HepG2 (cell line): ENCODE results near the gene C20orf204. TPM values are rescaled to one million over a fixed set of nuclear protein-coding genes. Genes with fewer than 3 reads are reported as not detected.
A peak's percentile ranks its signal among the peaks of the same experiment; 100 is the strongest.

ENCODE experiments used
- ELK4 ChIP-seq: sonication (generic); formaldehyde crosslinking; IDR thresholded peaks from 2 replicates; pipeline ENCODE4 v1.9.0; 2021; ENCODE audit warnings: missing genetic modification reagents, borderline replicate concordance
- ESRRA ChIP-seq: sonication (generic); formaldehyde crosslinking; IDR thresholded peaks from 2 replicates; pipeline ENCODE4 v1.5.1; 2020; ENCODE audit warnings: mild to moderate bottlenecking, low read depth, missing genetic modification reagents
- FOXJ3 ChIP-seq: sonication (generic); formaldehyde crosslinking; IDR thresholded peaks from 2 replicates; pipeline ENCODE4 v1.4.0; 2020; ENCODE audit warnings: missing genetic modification reagents, mild to moderate bottlenecking, borderline replicate concordance
- HOXA3 ChIP-seq: sonication (generic); formaldehyde crosslinking; IDR thresholded peaks from 2 replicates; pipeline ENCODE4 v1.5.0; 2020; ENCODE audit warnings: missing genetic modification reagents
- PPARG ChIP-seq: conservative IDR thresholded peaks from 2 replicates; pipeline ENCODE4 v1.6.1; 2016; ENCODE audit warnings: missing biosample characterization, missing genetic modification reagents
- PRPF4 ChIP-seq: fragments of 200-400 bp; formaldehyde crosslinking; IDR thresholded peaks from 2 replicates; pipeline ENCODE4 v1.6.1; 2016; ENCODE audit warnings: low read length, low read depth; ENCODE audit not compliant: poor library complexity, severe bottlenecking
- ZFP82 ChIP-seq: sonication (generic); formaldehyde crosslinking; IDR thresholded peaks from 2 replicates; pipeline ENCODE4 v1.5.1; 2020; ENCODE audit warnings: mild to moderate bottlenecking, missing genetic modification reagents, borderline replicate concordance
- ZNF333 ChIP-seq: sonication (generic); formaldehyde crosslinking; IDR thresholded peaks from 2 replicates; pipeline ENCODE4 v1.4.0; 2020; ENCODE audit warnings: mild to moderate bottlenecking, missing genetic modification reagents, borderline replicate concordance
- ZNF407 ChIP-seq: sonication (generic); formaldehyde crosslinking; IDR thresholded peaks from one replicate; pipeline ENCODE4 v1.5.1; 2020; ENCODE audit warnings: mild to moderate bottlenecking, missing genetic modification reagents; ENCODE audit errors: not compliant biosample characterization
- ZNF652 ChIP-seq: IDR thresholded peaks from 2 replicates; pipeline ENCODE4 v1.6.1; 2016; ENCODE audit warnings: low read depth, borderline replicate concordance
- ZSCAN12 ChIP-seq: sonication (generic); formaldehyde crosslinking; IDR thresholded peaks from 2 replicates; pipeline ENCODE4 v1.9.0; 2021; ENCODE audit warnings: mild to moderate bottlenecking, missing genetic modification reagents
- polyA plus RNA-seq, 8 experiments: library from polyadenylated mRNA; depleted of rRNA in 3 of 8; stranded (reverse) in 7 of 8; unstranded in 1 of 8; fragments of >200 nt; fragmentation: Illumina TruSeq in 4 of 8; extraction: Trizol in 4 of 8; gene quantifications; 2 replicates each; pipeline versions ENCODE4 v1.2.1 to v1.2.3, GENCODE V29; 2011 to 2016; ENCODE audit warnings: low read depth in 4 of 8, missing spikeins in 1 of 8, mixed read lengths in 1 of 8; ENCODE audit not compliant: insufficient read depth in 1 of 8
- total RNA-seq, 5 experiments: library from RNA; depleted of rRNA; stranded (reverse); fragments of >200 nt; fragmentation: Illumina TruSeq; extraction: Trizol; gene quantifications; 2 replicates each; pipeline ENCODE4 v1.2.3, GENCODE V29; 2016; ENCODE audit warnings: low read depth in 1 of 5
- TF ChIP-seq, protein P1 (sequence below): sonication (generic); formaldehyde crosslinking; IDR thresholded peaks from 2 replicates; pipeline ENCODE4 v1.4.0; 2020; ENCODE audit warnings: missing genetic modification reagents, borderline replicate concordance
- TF ChIP-seq, protein P2 (sequence below): sonication (generic); formaldehyde crosslinking; IDR thresholded peaks from 2 replicates; pipeline ENCODE4 v1.9.0; 2022; ENCODE audit warnings: low read depth, missing genetic modification reagents

C20orf204 gene
- total and polyA plus RNA-seq, 2 of the 13 experiments (the other 11 are each of a cell fraction or from before 2014, with no cell fraction given), result 22.1 to 80.0 TPM

DNA sequence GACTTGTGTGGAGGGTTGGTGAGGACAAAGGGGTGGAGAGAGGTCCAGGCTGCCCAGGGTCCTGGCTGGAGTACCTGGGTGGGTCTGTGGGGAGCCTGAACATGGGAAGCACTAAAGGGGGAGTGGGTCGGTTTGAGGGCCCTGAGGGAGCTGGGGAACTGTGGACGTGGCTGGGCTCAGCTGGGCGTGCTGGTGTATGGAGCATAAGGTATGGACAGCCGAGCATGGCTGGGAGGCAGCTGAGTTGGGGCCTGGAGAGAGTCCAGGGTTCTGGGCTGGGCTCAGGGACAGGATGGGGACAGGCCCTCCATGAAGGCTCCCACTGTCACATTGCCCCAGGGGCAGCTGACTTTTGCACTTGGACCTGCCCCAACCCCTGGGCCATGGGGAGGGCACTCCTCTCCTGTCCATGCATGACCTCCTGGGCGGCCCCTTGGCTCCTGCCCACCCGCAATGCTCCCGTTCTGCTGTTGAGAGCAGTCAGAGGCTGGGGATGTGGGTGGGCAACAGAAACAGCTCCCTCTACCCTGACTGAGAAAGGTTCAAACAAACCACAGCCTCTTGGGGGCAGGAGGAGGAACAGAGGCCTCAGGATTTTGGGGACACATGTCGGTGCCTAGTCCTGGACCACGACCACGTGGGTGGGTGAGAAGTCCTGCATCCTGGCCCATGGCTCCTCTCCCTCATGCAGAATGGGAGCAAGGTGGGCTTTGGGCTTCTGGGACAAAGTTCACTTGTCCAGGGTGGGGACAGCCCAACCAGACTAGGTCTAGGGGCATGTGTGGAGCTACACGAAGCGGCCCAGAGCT, 4.5 kb downstream of the C20orf204 start (continued):
- TF ChIP-seq ZNF407 (CRISPR knock-in tag), result no peak
- peak; percentile 82 for TF ChIP-seq ESRRA (CRISPR knock-in tag)
- TF ChIP-seq, protein P1, sequence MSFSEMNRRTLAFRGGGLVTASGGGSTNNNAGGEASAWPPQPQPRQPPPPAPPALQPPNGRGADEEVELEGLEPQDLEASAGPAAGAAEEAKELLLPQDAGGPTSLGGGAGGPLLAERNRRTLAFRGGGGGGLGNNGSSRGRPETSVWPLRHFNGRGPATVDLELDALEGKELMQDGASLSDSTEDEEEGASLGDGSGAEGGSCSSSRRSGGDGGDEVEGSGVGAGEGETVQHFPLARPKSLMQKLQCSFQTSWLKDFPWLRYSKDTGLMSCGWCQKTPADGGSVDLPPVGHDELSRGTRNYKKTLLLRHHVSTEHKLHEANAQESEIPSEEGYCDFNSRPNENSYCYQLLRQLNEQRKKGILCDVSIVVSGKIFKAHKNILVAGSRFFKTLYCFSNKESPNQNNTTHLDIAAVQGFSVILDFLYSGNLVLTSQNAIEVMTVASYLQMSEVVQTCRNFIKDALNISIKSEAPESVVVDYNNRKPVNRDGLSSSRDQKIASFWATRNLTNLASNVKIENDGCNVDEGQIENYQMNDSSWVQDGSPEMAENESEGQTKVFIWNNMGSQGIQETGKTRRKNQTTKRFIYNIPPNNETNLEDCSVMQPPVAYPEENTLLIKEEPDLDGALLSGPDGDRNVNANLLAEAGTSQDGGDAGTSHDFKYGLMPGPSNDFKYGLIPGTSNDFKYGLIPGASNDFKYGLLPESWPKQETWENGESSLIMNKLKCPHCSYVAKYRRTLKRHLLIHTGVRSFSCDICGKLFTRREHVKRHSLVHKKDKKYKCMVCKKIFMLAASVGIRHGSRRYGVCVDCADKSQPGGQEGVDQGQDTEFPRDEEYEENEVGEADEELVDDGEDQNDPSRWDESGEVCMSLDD (CRISPR knock-in tag), result no peak
- peak; percentile 61; the same call in 1 of the 2 replicates for TF ChIP-seq PPARG
- TF ChIP-seq FOXJ3 (CRISPR knock-in tag), result no peak
- no peak for TF ChIP-seq ZNF333 (CRISPR knock-in tag)
- no peak for TF ChIP-seq ZNF652 (CRISPR knock-in tag)
- TF ChIP-seq HOXA3 (CRISPR knock-in tag), result no peak
- TF ChIP-seq, protein P2, sequence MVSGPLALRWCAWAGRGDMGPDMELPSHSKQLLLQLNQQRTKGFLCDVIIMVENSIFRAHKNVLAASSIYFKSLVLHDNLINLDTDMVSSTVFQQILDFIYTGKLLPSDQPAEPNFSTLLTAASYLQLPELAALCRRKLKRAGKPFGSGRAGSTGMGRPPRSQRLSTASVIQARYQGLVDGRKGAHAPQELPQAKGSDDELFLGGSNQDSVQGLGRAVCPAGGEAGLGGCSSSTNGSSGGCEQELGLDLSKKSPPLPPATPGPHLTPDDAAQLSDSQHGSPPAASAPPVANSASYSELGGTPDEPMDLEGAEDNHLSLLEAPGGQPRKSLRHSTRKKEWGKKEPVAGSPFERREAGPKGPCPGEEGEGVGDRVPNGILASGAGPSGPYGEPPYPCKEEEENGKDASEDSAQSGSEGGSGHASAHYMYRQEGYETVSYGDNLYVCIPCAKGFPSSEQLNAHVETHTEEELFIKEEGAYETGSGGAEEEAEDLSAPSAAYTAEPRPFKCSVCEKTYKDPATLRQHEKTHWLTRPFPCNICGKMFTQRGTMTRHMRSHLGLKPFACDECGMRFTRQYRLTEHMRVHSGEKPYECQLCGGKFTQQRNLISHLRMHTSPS, result peak; percentile 15; the same call in 1 of the 2 replicates
- TF ChIP-seq PRPF4, result no peak
- TF ChIP-seq ZSCAN12 (CRISPR knock-in tag), result no peak
- TF ChIP-seq ELK4 (CRISPR knock-in tag), result no peak
- TF ChIP-seq ZFP82 (CRISPR knock-in tag), result no peak
